Colon (tissue), 2 donors: ENCODE measurements around the gene LCTL.
"Not testable (repeated sequence)": the region's sequence is repeated elsewhere in the genome, so short reads cannot be mapped to it uniquely, and the experiment has no call there.

Source experiments
- FAIRE-seq: peaks from 2 replicates; lab custom pipeline; 2012; peaks lifted over from hg19 to GRCh38; lab: Jason Lieb, UNC
- donor health status: control.
- donor health status: control.

Gene LCTL

GRCh38 chr15:66500346-66500745 is 65.5 kb downstream of the LCTL start:
- not testable (repeated sequence) for FAIRE-seq

GRCh38 chr15:66498501-66499386 is 67.1 kb downstream of the LCTL start:
- FAIRE-seq, result no peak
